ENCODE measurements around the gene FITM2.

Gene FITM2

DNA sequence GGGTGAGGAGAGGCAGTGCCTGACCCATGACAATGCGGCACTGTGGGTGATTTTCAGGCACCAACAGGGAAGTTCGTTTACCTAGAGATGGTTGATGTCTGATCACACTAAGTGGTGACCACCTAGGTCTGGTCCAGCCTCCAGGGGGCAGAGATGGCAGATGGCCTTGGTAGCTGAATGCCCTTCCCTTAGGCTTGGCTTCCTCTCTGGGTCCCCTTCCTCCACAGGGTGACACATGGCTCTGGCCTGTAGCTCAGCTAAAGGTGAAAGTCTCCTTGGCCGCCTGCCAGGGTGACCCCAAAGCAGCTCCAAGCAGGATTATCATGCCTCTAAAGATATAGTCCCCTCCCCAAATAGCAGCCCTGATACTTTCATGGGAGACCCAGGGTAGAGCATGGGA is 57.5 kb downstream of the FITM2 start:
- TF ChIP-seq, protein P1, sequence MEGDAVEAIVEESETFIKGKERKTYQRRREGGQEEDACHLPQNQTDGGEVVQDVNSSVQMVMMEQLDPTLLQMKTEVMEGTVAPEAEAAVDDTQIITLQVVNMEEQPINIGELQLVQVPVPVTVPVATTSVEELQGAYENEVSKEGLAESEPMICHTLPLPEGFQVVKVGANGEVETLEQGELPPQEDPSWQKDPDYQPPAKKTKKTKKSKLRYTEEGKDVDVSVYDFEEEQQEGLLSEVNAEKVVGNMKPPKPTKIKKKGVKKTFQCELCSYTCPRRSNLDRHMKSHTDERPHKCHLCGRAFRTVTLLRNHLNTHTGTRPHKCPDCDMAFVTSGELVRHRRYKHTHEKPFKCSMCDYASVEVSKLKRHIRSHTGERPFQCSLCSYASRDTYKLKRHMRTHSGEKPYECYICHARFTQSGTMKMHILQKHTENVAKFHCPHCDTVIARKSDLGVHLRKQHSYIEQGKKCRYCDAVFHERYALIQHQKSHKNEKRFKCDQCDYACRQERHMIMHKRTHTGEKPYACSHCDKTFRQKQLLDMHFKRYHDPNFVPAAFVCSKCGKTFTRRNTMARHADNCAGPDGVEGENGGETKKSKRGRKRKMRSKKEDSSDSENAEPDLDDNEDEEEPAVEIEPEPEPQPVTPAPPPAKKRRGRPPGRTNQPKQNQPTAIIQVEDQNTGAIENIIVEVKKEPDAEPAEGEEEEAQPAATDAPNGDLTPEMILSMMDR (IDR thresholded peaks at IDR 0.05) = no peak

All from LNCAP (cell line).